HG03521 (cell line): ENCODE data around the gene ARHGEF17.
"Not testable (repeated sequence)": the region's sequence is repeated elsewhere in the genome, so short reads cannot be mapped to it uniquely, and the experiment has no call there.

Experiments used
- ATAC-seq: cut with Tn5 transposase; IDR thresholded peaks from one replicate; pipeline ENCODE4 v1.9.1; 2021; ENCODE audit warnings: mild to moderate bottlenecking, moderate library complexity; ENCODE audit not compliant: unreplicated experiment

The ARHGEF17 gene, protein sequence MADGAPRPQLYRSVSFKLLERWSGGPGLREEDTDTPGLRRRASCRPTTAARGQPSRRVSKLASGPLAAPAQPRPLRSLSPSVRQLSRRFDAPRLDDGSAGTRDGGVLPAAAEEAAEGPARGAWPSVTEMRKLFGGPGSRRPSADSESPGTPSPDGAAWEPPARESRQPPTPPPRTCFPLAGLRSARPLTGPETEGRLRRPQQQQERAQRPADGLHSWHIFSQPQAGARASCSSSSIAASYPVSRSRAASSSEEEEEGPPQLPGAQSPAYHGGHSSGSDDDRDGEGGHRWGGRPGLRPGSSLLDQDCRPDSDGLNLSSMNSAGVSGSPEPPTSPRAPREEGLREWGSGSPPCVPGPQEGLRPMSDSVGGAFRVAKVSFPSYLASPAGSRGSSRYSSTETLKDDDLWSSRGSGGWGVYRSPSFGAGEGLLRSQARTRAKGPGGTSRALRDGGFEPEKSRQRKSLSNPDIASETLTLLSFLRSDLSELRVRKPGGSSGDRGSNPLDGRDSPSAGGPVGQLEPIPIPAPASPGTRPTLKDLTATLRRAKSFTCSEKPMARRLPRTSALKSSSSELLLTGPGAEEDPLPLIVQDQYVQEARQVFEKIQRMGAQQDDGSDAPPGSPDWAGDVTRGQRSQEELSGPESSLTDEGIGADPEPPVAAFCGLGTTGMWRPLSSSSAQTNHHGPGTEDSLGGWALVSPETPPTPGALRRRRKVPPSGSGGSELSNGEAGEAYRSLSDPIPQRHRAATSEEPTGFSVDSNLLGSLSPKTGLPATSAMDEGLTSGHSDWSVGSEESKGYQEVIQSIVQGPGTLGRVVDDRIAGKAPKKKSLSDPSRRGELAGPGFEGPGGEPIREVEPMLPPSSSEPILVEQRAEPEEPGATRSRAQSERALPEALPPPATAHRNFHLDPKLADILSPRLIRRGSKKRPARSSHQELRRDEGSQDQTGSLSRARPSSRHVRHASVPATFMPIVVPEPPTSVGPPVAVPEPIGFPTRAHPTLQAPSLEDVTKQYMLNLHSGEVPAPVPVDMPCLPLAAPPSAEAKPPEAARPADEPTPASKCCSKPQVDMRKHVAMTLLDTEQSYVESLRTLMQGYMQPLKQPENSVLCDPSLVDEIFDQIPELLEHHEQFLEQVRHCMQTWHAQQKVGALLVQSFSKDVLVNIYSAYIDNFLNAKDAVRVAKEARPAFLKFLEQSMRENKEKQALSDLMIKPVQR (N-terminal part only)

DNA sequence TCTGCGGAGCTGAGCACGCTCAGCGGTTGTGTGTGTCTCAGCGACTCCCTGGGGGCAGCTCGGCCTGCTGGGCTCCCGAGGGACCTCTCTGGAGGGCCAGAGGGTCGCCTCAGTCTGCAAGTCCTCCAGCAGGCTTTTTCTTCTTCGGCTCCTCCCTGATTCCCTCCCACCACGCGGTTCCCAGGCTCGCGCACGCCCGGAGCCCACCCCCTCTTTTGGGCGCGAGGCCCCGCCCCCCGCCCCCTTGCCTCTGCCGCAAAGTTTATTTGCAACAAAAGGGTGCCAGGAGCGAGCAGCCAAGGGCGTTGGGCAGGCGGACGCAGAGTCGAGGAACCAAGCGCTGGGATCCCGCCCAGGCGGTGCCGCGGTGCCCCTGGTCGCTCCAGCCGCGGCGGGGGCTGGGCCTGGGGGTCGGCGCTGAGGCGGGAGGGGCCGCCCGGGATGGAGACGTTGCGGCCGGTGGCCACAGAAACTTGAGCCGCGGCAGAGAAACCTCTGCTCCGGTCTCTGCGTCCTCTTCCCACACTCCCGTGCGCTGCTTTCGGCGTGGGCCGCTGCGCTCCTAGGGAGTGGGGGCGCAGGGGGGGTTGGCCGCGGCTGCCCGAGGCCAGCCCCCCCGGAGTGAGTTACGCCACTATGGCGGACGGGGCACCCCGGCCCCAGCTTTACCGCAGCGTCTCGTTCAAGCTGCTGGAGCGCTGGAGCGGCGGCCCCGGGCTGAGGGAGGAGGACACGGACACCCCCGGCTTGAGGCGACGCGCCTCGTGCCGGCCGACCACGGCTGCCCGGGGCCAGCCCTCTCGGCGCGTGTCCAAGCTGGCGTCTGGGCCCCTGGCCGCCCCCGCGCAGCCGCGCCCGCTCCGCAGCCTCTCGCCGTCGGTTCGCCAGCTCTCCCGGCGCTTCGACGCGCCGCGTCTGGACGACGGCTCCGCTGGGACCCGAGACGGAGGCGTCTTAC lies at the start of gene ARHGEF17:
Gene ARHGEF17, plus strand, starts transcription at position 274 of the 958 bp plus-strand sequence. Its CDS starts 363 bp downstream, at position 637.
- ATAC-seq, result peak; percentile 16

DNA sequence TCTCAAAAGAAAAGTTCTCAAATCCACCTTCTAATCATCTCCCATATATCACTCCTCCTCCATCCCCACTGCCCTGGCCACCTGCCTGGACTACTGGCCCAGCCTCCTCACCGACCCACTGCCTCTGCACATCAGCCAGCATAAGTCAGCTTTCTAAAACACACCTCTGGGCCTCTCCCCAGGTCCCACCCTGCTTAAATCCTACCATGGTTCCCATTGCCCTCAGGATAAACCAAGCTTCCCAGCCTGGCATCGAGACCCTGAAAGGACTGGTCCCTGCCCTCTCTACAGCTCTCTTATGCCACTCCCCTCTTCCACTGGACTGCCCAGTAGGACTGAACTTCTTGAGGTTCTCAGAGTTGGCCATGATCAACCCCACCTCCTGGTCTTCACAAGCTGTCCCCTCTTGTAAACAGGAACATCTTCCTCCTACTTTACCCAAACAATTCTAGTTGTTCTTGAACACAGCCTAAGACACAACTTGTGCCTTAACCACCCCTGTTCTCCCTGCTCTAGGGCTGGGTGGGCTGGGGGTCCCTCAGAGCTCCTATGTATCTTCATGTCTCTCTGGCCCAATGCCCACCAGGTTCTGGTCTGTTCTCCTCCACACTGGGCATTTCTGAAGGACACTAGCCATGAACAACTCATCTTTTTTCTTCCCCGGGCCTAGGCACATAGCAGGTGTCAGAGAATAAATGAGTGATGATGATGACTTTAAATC lies 48.5 kb upstream of the ARHGEF17 start:
- ATAC-seq, result no peak

DNA sequence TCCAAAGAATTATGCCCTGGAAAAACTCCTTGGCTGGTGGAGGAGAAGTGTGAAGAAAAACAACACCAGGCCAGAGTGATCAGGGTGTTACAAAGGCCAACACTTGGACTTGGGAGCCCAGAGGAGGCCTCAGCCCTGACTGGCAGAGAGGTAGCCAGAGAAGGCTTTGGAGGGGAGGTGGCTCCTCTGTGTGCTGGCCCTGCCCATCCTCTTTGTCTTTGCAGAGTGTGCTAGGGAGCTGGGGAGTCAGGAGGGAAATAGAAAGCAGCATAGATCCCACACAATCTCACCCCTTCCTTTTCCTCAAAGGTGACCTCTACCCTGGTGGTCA lies 48.0 kb upstream of the ARHGEF17 start:
- no peak for ATAC-seq

DNA sequence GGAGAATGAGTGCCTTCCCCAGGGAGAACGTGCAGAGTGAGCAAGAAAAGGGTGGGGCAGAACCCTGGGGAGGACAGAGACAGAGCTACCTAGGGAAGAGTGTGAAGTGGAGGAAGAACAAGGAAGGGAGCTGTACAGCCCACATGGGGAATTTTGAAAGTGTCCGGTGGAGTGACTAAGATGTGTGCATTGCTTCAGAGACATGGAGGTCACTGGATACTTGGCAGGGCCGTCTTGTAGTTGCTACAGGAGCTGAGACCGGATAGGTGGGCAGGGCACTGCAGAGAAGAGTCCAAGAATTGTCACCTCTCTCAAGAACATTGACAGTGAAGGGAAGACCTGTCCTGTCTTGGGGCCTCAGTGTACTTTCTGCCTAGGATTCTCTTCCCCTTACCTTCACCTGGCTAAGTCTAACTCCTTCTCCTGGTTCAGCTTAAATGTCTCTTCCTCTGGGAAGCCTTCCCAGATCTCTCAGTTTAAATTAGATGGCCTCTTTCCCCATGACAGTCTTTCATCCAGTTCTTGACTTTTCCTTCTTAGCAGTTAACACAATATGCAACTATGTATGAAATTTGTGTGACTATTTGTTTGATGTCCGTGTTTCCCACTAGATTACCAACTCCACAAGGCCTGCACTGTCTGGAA lies 45.1 kb upstream of the ARHGEF17 start:
- no peak for ATAC-seq

DNA sequence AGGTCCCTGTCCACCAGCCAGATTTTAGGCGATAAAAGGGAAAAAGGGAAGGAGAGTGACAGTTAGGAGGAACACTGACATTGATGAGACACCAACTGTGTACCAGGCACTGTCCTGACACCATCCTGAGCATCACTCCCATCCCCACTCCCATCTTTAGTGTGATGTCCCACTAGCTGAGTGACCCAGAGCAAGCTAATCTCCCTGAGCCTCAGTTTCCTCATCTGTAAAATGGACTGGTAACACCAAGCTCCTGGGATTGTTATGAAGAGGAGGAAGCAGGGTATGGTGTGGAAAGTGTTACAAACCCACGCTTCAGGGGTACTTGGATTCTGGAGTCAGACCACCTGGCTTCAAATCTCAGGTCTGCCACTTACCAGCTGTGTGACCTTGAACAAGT lies 44.4 kb upstream of the ARHGEF17 start:
- no peak for ATAC-seq

DNA sequence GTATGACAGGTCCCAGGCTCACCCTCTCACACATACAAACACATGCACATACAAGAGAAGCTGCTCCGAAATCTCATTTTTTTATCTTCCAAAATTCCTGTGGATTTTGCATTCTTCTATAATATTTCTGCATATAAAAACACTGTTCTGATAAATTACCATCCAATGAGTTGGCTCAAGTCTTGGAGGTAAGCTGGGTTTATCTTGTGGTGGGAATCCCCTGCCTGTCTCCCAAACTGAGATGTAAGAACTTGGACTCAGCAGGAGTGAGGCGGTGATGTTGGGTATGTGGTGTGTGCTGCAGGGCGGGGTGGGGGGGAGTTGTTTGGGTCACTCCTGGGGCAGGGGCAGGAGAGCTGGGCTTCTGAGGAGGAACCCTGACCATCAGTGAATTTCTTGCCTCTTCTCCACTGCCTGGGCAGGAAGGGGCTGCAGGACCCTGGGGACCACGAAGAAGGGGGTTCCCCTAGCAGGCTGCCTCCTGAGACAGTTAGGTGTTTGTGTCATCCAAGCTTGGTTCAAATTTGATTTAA lies 42.7 kb upstream of the ARHGEF17 start:
- ATAC-seq, result no peak

DNA sequence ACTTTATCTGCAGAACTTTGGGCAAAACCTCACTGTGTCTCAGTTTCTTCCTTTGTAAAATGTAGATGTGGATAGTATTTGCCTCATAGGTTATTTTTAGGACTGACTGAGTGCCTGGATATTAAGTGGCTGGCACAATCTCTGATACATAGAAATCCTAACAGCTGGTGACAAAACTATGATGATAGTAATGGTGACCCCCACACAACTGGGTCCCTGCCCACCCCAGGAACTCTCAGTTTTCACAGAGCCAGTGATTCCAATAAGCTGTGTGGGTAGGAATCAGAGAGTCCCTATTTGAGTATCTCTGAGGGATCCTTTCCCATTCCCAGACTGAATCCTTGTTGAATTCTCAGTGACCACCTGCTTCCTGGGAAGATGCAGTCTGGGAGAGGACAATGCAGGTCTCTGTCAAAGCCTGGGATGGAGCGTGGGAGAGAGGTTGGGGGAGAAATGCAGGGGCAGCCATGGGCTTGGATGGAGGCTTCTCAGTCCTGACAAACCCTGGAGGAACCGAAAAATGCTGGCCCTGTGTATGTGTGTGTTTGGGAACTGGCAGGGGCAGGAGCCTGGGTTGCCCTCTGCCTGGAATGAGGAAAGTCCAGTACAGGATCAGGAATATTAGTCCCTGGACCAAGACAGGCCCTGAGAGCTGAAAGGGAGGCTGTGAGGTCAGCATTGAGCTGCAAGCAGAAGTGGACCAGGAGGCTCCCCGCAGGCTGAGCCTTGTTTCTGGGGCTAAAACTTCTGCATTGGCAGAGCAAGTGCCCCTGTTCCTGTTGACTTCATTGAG lies 42.0 kb upstream of the ARHGEF17 start:
- ATAC-seq, result no peak

DNA sequence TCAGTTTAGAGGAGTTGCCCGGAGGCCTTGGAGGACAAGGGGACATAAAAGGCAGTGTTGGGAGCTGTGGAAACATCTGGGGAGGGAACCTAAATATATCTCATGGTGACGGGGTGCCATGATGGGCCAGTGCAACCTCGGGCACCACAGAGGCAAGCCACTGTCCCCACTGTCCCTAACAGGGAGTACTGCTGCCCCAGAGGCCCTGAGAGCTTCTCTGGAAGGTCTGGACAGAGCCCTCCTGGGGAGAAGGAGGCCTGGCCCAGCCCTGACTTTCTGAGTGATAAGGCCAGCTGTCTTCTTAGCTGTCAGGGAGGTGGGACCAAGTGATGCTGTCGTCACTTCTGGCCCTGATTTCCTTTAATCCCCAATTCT lies 41.4 kb upstream of the ARHGEF17 start:
- ATAC-seq, result no peak

DNA sequence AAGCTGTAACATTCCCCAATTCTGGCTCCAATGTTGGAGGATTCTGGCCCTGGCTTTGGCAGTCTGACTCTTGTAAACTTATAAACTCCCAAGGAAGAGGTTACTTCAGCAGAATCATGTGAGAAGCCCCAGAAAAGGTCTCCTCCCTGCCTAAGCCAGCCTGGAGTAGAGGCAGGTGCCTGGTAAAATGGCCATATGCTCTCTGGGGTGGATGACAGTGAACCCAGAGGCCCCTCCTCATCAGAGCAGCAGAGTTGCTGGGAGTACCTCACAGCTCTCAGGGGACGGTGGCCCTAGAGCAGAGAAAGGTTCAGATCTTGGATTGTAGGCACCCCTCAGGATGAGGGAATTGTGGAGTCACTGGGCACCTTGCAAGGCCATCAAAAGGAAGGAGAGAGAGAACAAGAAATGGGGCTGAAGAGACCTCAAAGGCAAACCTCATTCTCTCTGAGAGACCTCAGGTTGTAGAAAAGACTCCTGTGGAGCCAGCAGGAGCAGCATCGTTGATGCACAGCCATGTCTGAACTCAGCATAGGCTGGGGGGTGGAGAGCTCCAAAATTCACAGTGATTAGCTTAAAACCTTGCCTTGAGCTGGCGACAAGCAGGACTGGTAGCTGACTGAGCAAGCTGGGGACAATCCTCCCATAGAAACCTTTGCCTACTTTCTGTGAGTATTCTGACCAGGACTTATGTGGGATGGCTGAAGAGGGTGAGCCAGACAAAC lies 40.8 kb upstream of the ARHGEF17 start:
- ATAC-seq, result no peak

DNA sequence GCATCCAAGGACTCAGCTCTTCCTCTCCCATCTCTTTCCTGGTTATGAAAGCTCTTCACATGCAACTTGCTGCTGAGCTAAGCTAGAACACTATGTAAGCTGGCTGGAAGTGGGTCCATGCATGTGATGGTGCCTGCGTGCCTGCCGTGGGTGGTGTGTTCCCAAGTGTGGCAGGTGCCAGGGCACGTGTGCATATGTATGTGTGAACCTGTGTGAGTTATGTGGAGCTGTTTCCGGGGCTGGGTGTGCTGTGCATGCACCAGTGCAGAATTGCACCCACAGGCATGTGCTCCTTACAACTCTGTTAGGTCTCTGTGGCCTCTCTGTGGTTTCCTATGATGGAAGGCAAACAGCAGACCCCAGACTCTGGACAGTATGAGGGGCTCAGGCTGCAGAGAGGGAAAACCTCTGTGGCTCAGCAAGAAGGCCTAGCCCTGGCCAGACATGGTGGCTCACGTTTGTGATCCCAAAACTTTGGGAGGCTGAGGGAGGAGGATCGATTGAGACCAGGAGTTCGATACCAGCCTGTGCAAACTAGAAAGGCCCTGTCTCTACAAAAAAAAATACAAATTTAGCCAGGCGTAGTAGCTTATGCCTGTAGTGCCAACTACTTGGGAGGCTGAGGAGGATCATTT lies 40.1 kb upstream of the ARHGEF17 start:
- no peak for ATAC-seq

DNA sequence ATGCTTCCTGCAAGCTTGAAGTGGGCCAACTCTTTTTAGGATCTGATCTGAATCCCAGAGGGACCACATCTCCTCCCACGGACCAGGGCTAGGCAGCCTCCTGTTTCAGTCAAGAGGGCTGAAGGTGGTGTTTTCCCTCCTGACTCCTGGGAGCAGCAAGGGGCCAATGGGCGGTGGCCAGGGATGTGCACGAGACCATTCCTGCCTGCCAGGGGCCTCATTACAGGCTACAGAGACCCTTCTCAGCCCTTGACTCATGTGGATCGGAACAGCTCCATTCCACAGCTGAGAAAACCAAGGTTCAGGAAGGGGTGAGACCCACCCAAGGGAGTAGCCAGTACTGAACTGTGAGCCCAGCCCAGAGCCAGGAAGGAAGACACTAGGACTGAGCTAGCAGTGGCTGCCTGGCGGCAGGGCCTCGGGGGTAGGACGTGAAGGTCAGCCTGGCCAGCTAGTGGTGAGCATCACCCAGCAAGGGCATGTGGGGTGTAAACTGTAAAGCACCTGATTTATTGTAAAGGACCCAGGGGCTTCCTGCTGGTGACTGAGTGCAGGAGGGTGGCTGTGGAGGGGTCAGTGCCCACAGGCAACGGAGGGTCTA lies 39.3 kb upstream of the ARHGEF17 start:
- no peak for ATAC-seq

DNA sequence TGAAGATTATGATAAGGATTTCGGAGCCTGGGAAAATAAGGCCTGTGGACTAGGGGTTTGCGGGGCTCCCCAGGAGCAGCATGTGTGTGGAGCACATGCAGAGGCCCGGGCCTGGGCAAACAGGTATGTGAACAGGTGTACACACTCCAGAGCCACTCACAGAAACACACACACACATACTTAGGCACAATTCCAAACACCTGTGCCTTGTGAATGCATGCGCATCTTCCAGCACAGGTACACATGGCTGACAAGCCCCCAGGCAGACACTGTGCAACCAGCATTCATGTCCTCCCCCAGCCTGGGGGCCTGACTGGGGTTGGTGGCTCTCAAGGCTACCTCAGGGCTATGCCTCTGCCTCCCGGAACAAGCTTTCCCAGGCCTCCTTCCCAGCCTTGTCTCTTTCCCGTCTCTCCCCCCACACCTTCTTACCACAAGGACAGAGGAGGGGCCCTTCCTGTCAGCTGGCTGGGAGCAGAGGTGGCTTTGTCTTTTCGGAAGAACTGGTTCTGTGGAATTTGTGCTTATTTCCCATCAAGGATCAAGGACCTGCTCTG lies 38.5 kb upstream of the ARHGEF17 start:
- no peak for ATAC-seq

DNA sequence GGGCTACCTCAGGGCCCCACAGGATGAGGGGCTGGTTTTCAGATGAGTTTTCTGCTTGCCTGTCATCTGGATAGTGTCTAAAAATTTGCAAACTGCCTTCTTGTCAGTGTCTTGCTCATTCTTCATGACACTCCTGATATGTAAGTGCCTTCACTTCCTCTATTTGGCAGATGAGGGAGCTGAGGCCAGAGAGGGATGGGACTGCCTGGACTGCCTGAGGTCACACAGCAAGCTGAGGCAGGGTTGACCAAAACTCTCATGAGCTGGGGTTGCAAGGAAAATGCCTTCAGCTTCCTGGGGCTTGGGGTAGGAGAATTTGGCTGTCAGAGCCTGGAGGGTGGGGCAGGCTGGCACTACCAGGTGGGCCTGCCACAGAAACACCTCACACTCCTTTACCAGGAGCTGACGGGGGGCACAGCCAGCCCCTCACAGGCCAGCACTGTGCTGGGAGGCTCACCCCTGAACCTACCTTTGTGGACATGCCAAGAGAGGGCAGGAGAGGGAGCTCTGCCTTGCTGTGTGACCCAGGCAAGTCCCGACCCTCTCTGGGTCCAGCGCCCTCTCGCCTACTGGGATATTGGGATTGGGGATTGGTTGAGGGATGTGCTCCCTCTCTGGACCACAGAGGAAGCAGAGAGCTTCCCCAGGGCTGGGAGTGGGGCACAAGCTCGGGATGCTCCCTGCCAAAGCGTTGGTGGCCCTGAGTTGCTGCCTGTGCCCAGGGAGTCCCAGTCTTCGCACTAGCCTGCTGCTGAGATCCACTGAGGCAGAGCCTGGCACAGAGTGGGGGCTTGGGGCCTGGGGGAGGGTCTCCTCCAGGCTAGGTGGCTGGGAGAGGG lies 37.8 kb upstream of the ARHGEF17 start:
- ATAC-seq, result no peak

DNA sequence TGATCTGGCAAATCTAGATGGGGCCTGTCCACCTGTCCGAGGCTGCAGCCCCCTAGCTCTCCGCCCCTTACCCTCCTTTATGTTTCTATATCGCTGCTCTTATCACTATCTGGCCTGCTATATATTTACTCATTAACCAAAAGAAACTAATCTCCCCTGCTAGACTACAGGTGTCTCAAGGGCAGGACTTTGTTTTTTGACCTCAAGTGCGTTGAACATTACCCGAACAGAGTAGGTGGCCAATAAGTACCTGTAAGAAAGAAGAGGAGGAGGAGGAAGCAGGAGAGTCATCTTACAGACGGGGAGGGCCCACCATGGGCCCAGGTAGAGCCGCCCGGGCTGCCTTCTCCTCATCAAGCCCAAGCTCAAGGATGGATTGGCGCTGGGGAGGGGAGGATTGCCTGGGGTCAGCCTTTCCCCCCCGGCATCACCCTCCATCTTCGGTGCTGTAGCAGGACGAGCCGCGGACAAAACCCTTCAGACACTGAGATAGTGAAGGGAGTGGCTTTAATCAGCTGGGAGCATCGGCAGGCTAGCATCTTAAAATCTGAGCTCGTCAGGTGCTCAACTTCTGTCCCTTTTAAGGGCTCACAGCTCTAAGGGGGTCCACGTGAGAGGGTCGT lies 37.1 kb upstream of the ARHGEF17 start:
- ATAC-seq, result no peak

DNA sequence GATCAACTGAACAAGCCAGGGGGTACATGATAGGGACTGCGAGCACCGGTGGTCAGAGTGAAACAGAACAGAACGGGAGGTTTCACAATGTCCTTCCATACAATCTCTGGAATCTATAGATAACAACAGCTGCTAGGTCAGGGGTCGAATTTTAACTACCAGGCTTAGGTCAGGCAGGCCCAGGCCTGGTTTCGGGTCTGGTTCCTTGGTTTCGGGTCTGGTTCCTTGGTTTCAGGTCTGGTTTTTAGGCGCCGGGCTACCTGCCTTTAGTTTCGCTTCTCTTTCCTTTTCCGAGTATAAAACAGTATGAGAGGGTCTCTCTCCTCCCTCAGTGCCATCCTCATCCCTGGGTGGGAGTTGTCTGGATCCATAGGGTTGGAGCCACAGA lies 36.6 kb upstream of the ARHGEF17 start:
- not testable (repeated sequence) for ATAC-seq
